Activated T-cell treated with anti-CD3 and anti-CD28 coated beads, Interleukin-2, amount 50 U/mL, for 48 hours (primary cell): ENCODE data around the gene ELAC2.

Experiments
- DNase-seq, 2 experiments: peaks; one replicate each; pipeline ENCODE4 v3.0.0-alpha.2; 2020

The ELAC2 gene

DNA sequence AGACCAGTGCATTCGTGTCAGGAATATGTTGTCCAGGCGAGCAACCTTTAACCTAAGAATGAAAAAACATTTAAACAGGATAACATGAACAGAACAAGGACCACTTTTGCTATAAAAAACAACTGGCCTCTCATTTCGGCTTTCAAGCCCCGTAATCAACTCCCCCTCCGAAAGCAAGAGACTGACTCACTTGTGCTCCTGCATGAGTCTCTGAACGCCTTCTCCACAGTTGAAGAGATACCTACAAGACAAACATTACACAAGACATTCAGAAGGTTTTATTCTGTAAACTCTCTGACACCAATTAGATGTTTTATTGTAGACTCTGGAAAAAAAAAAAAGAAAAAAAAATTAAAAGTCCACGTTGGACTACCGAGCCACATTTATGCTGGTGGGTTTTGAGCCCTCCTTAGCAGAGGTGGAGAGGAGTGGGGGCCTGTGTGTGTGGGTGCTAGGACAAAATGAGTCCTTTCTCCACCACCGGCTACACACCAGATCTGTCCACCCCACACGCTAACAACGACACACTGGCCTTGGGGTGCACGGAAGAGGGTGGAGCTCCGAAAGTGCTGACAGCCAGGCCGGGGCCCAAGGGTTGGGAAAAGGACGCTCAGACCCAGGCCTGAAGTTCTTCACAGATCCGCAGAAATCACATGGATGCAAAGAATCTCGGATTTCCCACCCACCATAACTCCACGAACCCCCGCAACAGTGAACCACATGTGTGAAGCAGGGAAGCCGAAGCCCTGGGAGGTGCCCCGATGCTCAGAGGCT, 759 bp downstream of the ELAC2 start:
- DNase-seq, result no peak

DNA sequence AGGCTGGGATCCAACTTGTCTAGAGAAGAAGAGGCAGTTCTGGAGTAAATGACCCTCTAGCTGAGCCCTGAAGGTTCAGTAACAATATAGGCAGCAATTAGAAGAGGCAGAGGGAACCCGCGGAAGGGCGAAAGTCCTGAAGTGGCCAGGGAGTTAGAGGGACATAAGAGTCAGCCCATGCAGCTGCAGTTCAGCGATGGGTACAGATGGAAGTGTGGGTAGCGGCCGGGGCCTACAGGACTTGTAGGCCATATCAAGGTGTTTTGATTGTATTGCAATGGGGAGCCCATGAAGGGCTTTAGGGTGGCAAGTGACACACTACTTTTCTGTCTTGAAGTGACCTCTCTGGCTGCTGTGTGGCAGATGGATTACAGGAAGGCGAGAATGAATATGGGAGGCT, 3.0 kb downstream of the ELAC2 start:
- DNase-seq, result no peak

DNA sequence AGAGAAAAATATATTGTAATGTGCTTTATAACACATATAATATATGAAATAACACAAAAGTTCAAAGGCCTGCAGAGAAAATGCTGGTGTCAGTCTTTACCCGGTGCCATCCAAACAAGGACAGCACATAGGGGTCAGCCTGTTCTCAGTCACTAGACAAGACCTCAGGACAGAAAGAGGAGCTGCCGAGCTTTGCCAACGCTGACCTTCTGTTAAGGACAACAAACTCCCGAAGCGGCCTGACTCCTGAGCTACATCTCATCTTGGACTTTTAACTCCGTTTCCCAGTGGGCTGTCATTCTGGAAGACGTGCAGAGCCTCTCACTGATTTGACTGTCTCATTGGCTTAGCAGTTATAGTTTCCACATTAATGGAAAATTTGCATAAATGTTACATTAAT, 6.9 kb downstream of the ELAC2 start:
- DNase-seq, result no peak

DNA sequence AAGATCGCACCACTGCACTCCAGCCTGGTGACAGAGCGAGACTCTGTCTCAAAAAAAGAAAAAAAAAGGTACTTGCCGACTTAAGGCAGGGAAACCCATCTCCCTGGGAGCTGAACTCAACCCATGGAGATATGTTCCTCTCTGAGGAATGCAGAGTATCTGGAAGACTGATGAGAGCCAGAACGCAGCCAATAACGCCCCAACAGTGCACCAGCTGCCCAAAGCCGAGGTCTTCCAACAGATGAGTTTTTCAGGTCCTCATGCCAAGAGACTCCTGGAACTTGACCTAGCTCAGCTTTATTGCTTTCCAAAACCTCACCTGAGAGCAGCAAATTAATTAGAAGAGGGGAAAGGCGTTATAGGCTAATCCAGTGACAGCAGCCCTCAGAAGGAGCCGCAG, 9.4 kb downstream of the ELAC2 start:
- DNase-seq, result no peak

DNA sequence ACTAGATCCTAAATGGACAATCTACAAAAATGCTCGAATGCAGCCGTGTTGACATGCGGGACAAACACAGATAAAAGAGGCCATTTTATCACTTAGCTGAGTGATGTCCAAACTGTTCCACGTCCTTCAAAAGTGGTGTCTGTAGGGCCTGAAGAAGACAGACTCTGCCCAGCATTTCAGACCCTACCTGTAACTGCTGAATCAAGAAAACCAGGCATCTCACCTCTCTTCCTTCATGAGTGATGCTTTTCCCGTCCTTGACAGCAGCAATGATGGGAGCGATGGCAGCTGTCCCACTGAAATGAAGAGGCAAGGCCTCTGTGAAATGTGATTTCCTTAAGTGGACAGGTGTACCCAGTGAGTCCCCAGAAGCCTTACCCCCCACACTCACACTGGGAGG, 12.3 kb downstream of the ELAC2 start:
- no peak for DNase-seq

DNA sequence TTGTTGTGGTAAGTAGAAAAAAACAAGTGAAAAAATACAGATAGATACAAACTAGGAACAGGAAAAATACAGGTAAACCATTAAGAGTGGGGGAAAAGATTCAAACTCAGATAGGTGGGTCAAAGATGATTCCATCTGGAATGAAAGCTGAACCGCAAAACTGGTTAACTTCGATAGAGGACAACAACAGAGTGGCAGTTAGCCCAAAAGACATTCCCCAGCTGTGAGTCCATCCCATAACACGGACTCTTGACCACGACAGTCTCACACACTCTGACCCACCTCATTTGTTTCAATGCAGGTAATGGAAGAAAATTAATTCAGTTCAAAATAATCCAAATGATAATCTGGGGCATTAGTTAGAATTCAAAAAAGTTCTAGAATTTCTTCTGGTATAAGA, 13.5 kb downstream of the ELAC2 start:
- DNase-seq, result no peak

DNA sequence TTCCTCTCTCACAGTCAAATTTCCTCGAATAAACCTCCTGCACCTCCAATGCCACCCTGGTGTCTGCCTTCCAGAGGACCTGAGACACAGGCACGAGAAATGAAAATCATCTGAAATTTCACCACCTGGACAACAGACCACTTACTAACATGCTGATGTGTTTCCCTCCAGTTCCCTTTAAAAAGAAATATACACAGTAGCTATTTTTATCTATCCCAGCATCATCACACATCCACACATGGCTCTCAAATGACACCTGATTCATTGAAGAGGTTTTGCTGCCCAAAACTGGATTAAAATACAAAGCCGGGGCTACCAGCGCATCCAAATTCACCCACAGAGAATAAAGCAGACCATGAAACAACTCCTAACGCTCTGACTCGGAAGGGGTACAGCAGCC, 13.9 kb downstream of the ELAC2 start:
- no peak for DNase-seq

DNA sequence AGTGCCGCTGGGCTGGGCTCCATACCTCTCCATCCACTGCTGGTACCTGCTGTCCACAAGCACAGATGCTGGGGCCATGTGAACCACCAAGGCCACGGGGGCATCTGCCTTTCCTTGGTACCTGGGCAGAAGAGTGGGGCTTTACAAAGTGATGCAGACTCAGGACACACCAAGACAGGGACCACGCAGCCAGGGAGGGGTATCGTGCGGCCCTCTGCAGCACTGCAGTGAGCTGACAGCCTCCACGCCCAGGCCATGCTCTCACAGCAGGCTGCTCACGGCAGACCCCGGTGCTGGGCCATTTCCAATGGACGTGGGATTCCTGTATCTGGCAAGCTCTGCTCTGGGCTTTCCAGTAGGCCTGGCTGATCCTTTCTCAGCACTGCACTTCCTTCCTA, 14.4 kb downstream of the ELAC2 start:
- DNase-seq, result no peak

DNA sequence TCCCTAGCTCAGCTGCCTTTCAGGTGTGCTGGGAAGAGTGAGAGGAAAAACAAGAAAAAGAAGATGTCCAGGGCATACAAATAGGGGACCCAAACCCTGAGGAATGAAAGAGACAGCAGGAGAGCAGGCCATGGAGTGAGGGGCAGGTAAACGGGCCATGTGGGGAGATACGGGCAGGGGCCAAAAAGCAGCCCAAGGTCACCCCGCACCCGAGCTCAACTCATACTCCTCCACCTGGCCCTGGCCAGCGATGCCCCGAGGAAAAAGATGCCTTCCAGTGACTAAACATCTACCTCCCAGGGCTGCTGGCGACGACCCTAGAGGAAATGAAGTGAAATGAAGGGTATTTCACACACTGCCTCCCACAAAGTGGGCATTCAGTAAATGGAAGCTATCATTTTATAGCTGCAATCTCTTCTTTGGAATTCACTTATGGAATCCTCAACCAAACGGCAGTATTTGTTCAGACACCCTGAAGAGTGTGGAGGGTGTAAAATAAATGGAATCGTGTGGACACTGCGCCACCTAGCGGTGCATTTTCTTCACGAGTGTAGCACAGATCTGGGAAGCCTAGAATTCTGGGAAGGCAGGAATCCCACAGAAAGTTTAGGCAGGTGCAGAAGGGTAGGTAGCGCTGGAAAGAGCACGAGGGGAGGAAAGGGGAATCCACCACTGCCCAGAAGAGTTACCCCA, 14.9 kb downstream of the ELAC2 start:
- peak; percentile 58 to 64 for DNase-seq

DNA sequence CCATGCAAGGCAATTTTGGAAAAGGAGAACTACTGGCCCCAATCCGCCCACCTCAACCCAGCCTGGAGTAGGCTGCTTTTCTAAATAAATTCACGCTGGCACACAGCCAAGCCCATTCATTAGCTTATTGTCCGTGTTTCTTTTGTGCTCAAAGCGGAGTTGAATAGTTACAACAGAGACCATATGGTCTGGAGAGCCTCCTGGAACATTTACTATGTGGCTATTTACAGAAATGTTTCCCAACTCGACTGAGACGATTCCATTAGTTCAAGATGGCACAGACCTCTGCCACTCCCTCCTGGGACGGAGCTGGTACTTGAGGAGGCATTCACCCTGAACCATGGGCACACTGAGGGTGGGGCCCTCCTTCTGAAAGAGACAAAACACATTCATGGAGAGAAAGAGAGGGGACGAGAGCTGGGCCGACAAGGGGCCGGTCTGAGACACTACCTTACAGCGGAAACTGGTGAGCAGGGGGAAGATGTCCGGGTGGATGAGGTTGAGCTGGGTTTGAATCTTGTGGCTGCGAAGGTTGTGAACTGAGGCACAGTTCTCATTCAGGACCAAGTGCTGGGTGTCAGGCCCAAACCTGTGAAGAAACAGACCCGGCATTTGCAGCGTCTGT, 15.7 kb downstream of the ELAC2 start:
- no peak for DNase-seq

DNA sequence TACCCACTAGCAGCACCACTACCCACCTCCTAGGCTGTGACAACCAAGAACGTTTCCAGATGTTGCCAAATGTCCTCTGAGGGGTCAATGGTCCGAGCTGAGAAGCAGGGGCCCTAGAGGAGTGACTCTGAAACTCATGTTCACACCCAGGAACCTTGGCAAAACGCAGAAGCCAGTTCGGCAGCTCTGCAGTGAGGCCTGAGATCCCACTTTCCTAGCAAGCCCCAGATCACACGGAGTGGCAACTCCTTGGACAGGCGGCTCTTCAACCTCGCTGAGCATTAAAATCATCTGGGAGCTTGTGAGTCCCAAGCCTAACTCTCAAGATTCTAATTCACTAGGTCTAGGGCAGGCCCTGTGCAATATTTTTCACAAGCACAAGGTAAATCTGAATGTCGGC, 17.3 kb downstream of the ELAC2 start:
- DNase-seq, result no peak

DNA sequence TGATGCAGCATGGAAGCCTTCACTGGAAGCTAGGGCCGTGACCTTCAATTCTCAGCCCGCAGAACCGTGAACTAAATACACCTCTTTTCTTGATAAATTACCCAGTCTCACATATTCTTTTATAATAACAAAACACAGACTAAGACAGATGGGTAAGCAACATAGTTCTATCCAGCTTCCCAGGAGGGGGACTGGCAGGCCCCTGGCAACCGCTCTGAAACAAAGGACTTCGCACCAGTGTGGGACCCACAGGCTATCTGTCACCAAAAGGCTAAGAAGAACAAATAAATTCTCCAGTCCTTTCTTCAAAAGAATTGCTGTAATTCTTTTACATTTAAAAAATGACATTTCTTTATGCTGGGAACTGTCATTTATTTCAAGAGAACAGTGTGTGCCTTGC, 19.0 kb downstream of the ELAC2 start:
- no peak for DNase-seq

DNA sequence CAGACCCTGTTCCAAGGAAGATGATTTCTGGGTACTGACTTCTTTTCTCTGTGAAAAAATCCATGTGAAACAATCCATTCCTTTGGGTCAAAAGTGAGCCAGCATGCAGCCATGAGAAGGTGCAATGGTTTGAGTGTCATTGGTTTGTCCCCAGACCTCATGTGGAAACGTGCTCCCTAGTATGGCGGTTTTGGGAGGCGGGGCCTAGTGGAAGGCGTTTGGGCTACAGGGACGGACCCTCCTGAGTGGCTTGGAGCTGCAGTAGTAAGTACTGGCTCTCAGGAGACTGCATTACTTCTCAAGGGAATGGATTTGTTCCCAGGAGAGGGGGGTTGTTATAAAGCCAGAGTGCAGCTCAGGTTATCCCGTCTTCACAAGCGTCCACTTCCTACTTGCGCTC, 19.4 kb downstream of the ELAC2 start:
- DNase-seq, result no peak

DNA sequence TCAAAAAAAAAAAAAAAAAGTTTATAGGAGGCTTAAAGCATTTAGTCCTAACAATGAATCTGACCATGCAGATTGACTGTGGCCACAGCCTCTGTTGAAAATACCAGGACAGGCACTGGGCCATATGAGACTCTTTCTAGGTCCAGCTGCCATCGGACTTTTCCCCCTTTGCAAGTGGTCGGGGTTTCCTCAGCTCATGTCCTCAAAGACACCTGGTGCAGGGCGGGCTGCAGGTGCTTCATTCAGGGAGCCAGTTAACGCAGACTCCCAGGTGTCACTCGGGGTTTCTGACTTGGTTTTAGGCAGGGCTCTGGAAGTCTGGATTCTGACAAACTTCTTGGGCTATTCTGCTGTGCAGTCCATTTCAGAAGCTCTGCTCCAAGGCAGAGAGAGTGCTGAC, 20.9 kb downstream of the ELAC2 start:
- no peak for DNase-seq

DNA sequence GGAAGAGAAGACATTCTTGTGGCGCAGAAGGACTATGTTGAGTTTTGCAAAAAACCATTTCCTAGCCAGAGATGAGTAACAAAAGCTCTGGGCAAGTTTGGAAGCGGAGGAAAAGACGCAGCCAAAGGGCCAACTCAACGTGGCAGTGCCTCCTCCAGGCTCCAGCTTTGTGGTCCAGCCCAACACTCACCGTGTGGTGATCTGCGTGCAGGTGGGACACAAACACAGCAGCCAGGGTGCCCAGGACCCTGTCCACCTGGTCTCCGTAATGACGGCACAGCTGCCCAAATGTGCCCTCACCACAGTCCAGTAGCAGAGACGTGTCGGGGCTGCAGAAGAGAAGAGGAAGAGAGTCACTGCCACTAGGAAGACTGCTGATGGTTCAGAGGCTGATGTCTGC, 21.5 kb downstream of the ELAC2 start:
- DNase-seq, result no peak

DNA sequence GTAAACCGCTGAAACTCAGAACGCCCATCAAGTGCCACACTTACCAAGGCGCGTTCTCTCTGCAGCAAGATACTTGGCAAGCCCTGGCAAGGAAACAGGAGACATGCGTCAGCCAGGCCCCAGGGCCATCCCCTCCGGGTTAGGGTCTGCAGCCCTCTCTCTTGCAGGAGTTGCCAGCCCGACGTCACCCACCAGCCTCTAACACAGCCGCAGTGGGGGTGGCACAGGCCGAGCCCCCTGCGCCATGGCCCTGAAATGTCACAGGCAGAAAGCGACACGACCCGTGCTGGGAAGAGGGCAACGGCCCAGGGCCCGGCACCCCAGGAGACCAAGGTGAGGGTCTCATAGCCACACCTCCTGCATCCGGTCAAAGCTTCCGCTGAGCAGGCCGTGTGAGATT, 21.9 kb downstream of the ELAC2 start:
- no peak for DNase-seq

DNA sequence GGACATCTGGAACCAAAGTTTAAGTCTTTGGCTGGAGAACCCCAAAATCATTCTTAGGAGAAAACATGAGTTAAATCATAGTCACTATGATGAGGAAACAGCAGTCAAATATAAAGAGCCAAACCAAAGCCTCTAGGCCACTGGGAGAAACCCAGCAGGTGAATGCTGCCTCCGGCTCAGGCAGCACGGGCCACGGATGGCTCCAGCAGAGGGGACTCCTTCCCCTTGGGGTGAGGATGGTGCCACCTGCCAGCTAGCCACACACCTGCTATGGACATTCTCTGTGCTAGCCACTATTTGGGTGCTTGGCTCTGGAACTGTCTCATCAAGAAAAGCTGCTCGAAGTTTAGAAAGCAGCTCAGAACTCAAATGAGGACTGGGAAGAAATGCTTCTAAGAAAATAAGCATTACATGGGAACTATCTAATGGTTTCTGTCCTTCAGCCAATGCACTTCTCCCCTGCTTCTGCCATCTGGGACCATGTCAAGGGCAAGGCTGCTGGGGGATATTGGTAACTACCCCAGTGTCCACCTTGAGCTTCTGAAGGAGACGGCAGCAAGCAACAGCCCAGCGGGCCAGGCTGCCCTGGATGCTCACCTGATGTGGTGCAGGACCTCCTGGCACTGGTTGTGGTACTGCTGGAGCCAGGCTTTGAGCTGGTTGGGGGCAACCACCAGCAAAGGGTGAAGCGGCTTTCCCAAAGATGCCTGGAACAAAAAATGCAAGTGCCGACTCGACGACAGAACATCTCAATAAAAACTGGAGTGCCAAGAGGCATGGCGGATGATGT, 22.5 kb downstream of the ELAC2 start:
- no peak for DNase-seq

DNA sequence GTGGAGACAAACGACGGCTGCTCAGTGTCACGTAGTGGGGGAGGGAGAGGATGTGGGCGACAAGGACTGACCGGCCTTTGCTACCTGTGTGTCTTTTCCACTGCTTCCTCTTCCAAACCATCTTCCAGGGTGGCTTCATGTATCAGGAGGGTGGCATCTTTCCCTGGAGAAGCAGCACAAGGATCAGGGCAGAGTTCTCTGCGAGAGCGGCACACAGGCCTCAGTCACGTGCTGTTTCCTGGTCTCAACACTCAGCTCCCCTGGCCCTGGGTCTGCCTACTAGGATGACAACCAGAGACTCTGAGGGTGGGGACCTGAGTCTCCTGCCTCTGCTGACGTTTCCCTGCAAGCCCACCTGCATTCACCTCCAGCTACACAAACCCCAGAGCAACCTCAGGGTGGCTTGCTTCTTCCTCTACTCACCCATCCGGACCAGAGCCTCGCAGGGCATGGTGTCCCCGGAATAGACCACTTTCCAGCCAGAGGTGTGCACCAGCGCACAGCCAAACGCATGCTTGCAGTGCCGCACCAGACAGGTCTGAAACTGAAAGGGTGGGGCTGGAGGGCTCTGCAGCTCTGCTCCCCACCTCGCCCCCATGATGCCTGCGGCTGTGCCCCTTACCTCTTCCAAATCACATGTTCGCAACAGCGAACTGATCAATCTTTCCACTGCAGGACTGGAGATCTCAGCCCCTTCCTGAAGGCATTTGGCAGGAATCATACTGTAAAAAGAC, 23.3 kb downstream of the ELAC2 start:
- DNase-seq, result no peak

DNA sequence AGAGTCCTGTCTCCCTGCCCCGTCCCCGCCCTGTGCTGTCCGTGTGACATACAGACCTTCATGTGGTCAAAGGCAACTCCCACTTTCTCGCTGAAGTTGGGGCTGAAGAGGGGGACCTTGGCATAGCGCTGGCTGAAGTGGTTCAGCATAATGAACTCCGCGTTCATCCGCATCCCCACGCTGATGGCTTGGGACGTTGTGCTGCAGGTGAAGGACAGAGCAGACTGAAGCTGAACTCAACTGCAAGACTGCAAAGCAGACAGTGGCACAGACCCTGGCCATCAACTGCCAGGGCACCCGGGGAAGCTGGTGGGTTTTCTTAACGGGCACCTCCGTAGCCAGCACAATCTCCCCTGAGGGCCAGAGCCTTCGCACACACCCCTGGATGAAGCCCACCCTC, 24.2 kb downstream of the ELAC2 start:
- no peak for DNase-seq

DNA sequence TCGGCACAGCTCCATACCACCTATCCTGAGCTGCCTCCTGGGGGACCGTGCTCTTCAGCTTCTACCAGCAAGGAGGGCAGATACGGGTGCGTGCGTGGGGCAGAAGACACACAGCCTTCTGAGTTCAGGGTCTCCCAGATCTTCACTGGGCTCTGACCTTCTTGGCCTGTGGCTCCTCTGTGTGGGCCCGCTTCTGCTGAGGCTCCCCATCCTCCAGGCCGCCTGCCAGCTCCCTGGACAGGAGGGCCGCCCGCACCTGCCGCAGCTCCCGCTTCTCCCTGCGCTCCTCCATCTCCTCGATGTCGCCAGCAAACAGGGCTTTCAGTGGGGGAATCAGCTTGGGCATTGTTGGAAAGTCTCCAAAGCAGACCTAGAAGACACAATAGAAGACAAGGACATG, 25.2 kb downstream of the ELAC2 start:
- no peak for DNase-seq

DNA sequence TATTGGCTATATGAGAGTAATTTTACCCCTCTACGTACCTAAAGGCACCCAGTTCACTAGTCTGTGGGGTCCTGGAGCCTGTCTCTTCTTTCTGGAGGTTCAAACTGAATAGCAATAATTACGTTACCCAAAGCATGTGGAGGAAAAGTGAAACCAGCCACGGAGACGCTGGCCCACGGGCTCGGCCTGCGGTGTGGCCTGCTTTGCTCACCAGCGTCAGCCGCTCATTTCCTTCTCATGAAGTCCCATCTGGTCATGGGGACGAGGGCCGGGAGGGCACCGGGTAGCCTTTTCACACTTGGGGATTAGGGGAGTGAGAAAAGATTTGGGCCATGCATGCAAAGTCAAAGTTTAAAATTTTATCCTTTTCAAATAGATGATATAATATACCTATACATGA, 26.9 kb downstream of the ELAC2 start:
- no peak for DNase-seq

DNA sequence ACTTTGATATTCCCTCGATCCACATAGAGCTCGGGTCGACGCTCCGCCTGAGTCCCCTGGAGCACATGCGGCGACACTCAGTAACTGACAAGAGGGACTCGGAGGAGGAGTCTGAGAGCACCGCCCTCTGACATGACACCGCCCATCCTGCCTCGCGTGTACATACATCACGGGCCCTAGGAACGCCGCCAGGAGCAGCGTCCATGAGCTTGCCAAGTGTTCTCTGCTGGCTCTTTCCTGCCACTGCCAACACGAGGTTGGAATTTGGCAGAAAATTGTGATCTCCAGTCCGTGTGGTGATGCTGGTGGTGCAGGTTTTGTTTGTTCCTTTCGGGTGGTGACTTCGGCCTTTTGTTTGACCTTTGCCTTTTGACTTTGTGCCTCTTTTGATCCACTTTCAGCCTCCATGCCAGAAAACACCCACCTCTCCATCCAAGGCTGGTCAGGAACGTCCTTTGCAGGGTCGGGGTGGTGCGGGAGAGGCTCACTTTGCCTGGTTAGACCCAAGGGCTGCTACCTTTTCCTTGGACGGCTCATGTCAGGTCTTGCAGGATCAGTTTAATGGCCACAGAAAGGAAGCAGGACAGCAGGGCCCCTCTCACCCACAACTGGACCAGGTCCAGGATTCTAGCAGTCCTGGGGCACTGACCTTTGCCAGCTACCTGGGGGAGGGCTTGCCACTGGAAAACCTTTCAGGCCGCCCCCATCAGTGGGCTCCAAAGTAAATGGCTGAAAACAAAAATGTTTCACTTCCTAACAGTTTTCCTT, 27.6 kb downstream of the ELAC2 start:
- no peak for DNase-seq
